Raji (cell line): ENCODE results near the gene DUSP15.

Experiments used
- POLR2A ChIP-seq: IDR thresholded peaks from 2 replicates; pipeline ENCODE4 v1.6.1; 2011; ENCODE audit warnings: low read depth, low read length, control low read depth; ENCODE audit not compliant: insufficient read depth

DUSP15 gene

GRCh38 chr20:31840906-31841816 is 29.2 kb downstream of the DUSP15 start:
- TF ChIP-seq POLR2A = no peak

GRCh38 chr20:31839782-31840487 is 30.4 kb downstream of the DUSP15 start:
- TF ChIP-seq POLR2A = no peak

DNA sequence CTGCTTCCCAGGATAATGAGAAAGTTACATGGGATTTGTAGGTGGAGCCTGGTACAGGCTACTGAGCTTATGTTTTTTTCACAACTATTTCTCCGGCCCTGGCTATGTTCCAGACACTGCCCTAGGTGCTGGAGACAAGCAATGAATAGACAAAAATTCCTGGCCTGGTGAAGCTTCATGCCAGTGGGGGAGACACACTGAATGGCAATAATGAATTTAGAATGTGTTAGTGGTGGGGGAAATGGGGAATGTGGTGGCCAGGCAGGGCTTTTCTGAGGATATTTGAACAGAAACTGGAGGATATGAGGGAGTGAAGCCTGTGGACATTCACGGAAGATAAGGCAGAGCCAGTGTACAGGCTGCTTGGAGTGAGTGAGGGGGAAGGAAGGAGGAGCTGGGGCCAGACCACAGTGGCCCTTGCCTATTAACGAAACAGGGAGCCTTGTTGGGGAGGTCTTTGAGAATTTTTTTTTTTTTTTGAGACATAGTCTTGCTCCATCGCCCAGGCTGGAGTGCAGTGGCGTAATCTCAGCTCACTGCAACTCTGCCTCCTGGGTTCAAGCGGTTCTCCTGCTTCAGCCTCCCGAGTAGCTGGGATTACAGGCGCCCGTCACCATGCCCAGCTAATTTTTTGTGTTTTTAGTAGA is 31.6 kb downstream of the DUSP15 start:
- no peak for TF ChIP-seq POLR2A

DNA sequence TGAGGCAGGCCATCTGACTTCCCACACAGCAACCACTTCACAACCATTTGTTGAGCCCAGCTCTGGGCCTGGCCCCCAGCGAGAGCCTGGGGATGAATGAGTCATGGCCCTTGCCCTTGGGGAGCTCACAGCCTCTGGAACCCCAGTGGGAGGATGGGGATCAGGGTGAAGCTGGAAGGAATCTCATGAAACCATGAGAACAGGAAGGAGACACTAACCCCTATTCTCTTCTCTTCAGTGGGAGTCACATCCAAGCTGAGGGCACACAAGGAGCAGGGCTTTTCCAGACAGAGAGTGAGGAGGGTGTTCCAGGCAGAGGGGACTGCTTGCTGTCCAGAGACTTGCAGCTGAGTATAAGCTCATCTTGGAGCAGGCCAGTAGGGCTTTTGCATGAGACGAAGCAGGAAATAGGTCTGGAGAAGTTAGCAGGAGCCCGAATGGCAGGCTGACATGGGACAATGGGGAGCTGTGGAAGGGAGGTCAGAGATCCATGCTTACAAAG is 32.4 kb downstream of the DUSP15 start:
- no peak for TF ChIP-seq POLR2A

DNA sequence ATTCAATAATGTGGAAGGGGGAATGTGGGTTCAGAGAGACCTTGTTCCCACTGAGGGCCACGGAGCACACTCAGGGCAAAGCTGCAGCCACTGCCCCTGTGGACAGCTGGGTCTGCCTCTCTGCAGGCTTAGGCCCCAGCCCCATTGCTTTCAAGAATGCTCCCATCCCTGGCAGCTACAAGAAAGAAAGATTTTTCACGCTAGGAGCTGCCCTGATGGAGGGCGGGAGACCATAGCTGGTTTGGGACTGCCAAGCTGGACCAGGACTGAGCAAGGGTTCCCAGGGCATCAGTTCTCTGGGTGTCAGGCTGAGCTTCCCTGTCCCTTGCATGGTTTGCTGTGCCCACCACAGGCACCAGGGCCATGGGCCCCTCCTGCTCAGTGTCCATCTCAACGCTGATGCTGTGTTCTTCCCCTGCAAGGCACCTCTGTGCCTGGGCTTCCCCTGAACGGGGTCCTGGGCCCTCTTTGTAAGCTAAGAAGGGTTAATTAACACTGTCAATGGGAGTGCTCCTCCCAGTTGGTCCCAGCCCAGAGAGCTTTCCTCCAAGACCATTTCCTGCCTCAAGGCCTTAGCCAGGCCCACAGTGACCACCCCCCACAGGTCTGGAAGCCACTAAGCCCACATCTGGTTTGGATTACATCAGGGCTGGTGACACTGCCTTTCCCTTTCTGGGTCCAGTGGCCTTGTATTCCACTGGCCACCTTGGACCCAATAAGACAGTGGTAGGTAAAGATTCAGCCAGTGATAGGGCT is 33.3 kb downstream of the DUSP15 start:
- TF ChIP-seq POLR2A = no peak

DNA sequence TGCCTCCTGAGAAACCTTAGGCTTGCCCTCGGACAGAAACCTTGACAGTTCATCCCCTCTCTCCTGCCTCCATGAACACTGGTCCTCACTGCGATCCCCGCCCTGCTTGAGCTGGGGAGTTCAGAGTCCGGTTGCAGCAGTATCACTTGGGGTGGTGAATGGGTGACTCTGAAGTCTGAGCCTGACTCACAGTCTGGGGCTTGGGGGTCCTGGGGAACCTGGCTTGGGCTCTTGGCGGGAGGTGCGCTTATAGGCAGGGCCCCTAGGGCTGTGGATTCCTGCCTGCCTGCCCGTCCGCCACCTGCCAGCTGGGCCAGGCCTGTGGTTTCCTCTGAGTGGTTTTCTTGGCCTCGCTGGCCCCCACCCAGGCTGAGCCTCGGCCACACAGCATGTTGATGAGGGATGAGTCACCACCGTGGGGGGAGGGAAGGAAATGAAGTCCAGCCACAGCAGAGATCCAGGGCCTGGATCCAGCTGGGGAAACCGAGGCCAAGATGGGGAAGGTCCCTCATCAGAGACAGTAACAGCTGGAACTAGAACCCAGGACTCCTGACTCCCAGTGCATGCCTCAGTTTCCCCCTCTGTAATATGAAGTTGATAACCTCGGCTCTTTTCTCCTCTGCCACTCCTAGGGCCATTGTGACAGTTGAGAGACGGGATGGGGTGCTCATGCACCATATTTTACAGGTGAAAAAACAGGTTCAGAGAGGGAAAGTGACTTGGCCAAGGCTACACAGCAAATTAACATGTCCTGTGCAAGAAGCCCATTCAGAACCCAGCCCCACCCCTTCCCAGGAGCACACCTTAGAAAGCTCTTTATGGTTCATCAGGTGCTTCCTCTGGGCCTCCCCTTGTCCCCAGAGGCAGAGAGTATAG is 34.1 kb downstream of the DUSP15 start:
- TF ChIP-seq POLR2A = no peak

- no peak for TF ChIP-seq POLR2A
Observed at GRCh38 chr20:31835554-31835953, 34.8 kb downstream of the DUSP15 start.

GRCh38 chr20:31833931-31834521 is 36.3 kb downstream of the DUSP15 start:
- TF ChIP-seq POLR2A = no peak

- TF ChIP-seq POLR2A = no peak
Observed at GRCh38 chr20:31833130-31833930, 37.0 kb downstream of the DUSP15 start.

- TF ChIP-seq POLR2A = no peak
Observed at GRCh38 chr20:31831771-31832306, 38.5 kb downstream of the DUSP15 start.

GRCh38 chr20:31831211-31831610 is 39.1 kb downstream of the DUSP15 start:
- TF ChIP-seq POLR2A = no peak

GRCh38 chr20:31830406-31830981 is 39.8 kb downstream of the DUSP15 start:
- no peak for TF ChIP-seq POLR2A

- TF ChIP-seq POLR2A = no peak
Observed at GRCh38 chr20:31829731-31830130, 40.6 kb downstream of the DUSP15 start.
